Measurements from ENCODE around the gene ZSCAN31.
"Not testable (repeated sequence)": the region's sequence is repeated elsewhere in the genome, so short reads cannot be mapped to it uniquely, and the experiment has no call there.

The ZSCAN31 gene

GRCh38 chr6:28312939-28313338, 23.0 kb downstream of the ZSCAN31 start:
- no peak for DNase-seq

- no peak for DNase-seq
Measured at GRCh38 chr6:28311139-28311823, 24.7 kb downstream of the ZSCAN31 start.

GRCh38 chr6:28306363-28306762, 29.6 kb downstream of the ZSCAN31 start:
- not testable (repeated sequence) for DNase-seq

- DNase-seq: no peak
Measured at GRCh38 chr6:28303570-28303969, 32.4 kb downstream of the ZSCAN31 start.

GRCh38 chr6:28296520-28297060, 39.4 kb downstream of the ZSCAN31 start:
- DNase-seq: no peak

GRCh38 chr6:28295326-28295725, 40.6 kb downstream of the ZSCAN31 start:
- no peak for DNase-seq

- no peak for DNase-seq
Measured at GRCh38 chr6:28291573-28291972, 44.4 kb downstream of the ZSCAN31 start.

GRCh38 chr6:28282926-28283325, 53.0 kb downstream of the ZSCAN31 start:
- DNase-seq: no peak

GRCh38 chr6:28281288-28282064, 54.5 kb downstream of the ZSCAN31 start, which contains the start of gene PGBD1:
PGBD1 (plus strand) TSS chr6:28281572; CDS start chr6:28283814, 2,242 bp downstream.
- peak in 3 of 4 experiments; percentile 6 to 20 (median 7) for DNase-seq

GRCh38 chr6:28280595-28281287, 55.2 kb downstream of the ZSCAN31 start:
- DNase-seq: no peak

- no peak for DNase-seq
Measured at GRCh38 chr6:28277746-28278145, 58.2 kb downstream of the ZSCAN31 start.

GRCh38 chr6:28274888-28275287, 61.1 kb downstream of the ZSCAN31 start:
- DNase-seq: no peak

All from activated naive CD4-positive, alpha-beta T cell (primary cell).